Measurements from ENCODE around the gene CYB5R4.
"Not testable (repeated sequence)": the region's sequence is repeated elsewhere in the genome, so short reads cannot be mapped to it uniquely, and the experiment has no call there.

The CYB5R4 gene

GRCh38 chr6:83889621-83890020 lies 30.1 kb downstream of the CYB5R4 start:
- no peak for DNase-seq (ENCODE audit: low read depth)
- TF ChIP-seq MYC (IDR thresholded peaks at IDR 0.05; ENCODE audit: low read depth, low read length) (no peak), CTCF (IDR thresholded peaks at IDR 0.05; ENCODE audit: low read depth, low read length) (no peak), POLR2A (IDR thresholded peaks at IDR 0.05; ENCODE audit: extremely low read depth, insufficient read length) (no peak), MAX (IDR thresholded peaks at IDR 0.05; ENCODE audit: low read depth, low read length) (no peak)
- H3K4me3 ChIP-seq (ENCODE audit: low read depth, low read length), result no peak overlapping the region

- DNase-seq (ENCODE audit: low read depth), result no peak
- H3K4me3 ChIP-seq (ENCODE audit: low read depth, low read length), result no peak overlapping the region
- no peak for TF ChIP-seq MYC (IDR thresholded peaks at IDR 0.05; ENCODE audit: low read depth, low read length)
- TF ChIP-seq POLR2A (IDR thresholded peaks at IDR 0.05; ENCODE audit: extremely low read depth, insufficient read length), result no peak
- TF ChIP-seq MAX (IDR thresholded peaks at IDR 0.05; ENCODE audit: low read depth, low read length), result no peak
- TF ChIP-seq CTCF (IDR thresholded peaks at IDR 0.05; ENCODE audit: low read depth, low read length), result no peak
These were observed 31.0 kb downstream of the CYB5R4 start for GRCh38 chr6:83890520-83890919.

- TF ChIP-seq POLR2A (IDR thresholded peaks at IDR 0.05; ENCODE audit: extremely low read depth, insufficient read length) (no peak), MAX (IDR thresholded peaks at IDR 0.05; ENCODE audit: low read depth, low read length) (no peak), CTCF (IDR thresholded peaks at IDR 0.05; ENCODE audit: low read depth, low read length) (no peak), MYC (IDR thresholded peaks at IDR 0.05; ENCODE audit: low read depth, low read length) (no peak)
- no peak for DNase-seq (ENCODE audit: low read depth)
- H3K4me3 ChIP-seq (ENCODE audit: low read depth, low read length), result no peak overlapping the region
These were observed 32.1 kb downstream of the CYB5R4 start for GRCh38 chr6:83891586-83891985.

GRCh38 chr6:83893024-83893423 lies 33.5 kb downstream of the CYB5R4 start:
- TF ChIP-seq CTCF (IDR thresholded peaks at IDR 0.05; ENCODE audit: low read depth, low read length) (no peak), MAX (IDR thresholded peaks at IDR 0.05; ENCODE audit: low read depth, low read length) (no peak), MYC (IDR thresholded peaks at IDR 0.05; ENCODE audit: low read depth, low read length) (no peak), POLR2A (IDR thresholded peaks at IDR 0.05; ENCODE audit: extremely low read depth, insufficient read length) (no peak)
- no peak for DNase-seq (ENCODE audit: low read depth)
- no peak overlapping the region for H3K4me3 ChIP-seq (ENCODE audit: low read depth, low read length)

GRCh38 chr6:83897094-83897493 lies 37.6 kb downstream of the CYB5R4 start:
- H3K4me3 ChIP-seq (ENCODE audit: low read depth, low read length); DNase-seq (ENCODE audit: low read depth): not testable (repeated sequence)

GRCh38 chr6:83901624-83902023 lies 42.1 kb downstream of the CYB5R4 start:
- TF ChIP-seq POLR2A (IDR thresholded peaks at IDR 0.05; ENCODE audit: extremely low read depth, insufficient read length) (no peak), MAX (IDR thresholded peaks at IDR 0.05; ENCODE audit: low read depth, low read length) (no peak), MYC (IDR thresholded peaks at IDR 0.05; ENCODE audit: low read depth, low read length) (no peak), CTCF (IDR thresholded peaks at IDR 0.05; ENCODE audit: low read depth, low read length) (no peak)
- no peak overlapping the region for H3K4me3 ChIP-seq (ENCODE audit: low read depth, low read length)
- DNase-seq (ENCODE audit: low read depth), result no peak

All from NB4 (cell line).